ENCODE measurements around the gene TUBB4A.
A peak's percentile ranks its signal among the peaks of the same experiment; 100 is the strongest.

- TF ChIP-seq CTCF (IDR thresholded peaks at IDR 0.05) (peak; percentile 88 to 97 (median 95)), POLR2A (IDR thresholded peaks at IDR 0.05) (no peak)
These were observed 14.7 kb upstream of the TUBB4A start for GRCh38 chr19:6516659-6517291.

Data from heart left ventricle (tissue), 13 donors.